K562 (cell line): Measurements from ENCODE around the gene CYTH1. TPM values are rescaled to one million over a fixed set of nuclear protein-coding genes. Genes with fewer than 3 reads are reported as not detected.

Experiments
- ATAC-seq: fragments of 200-7000 bp; cut with Tn5 transposase; 3 replicates; pipeline ENCODE4 v1.9.1; 2020; ENCODE audit warnings: moderate library complexity
- BruUV-seq: library from RNA; stranded (reverse); fragments of 400-500 nt; replicated peaks from 2 replicates; lab custom pipeline; 2021; lab: Mats Ljungman, UMichigan
- CTCF ChIA-PET: fragments of 300-600 bp; formaldehyde crosslinking; extraction: SDS; loops from one replicate; lab custom pipeline; 2021; ENCODE audit warnings: low intra/inter-chr PET ratio; lab: Yijun Ruan, JAX
- POLR2A ChIA-PET: fragments of 300-600, 350-650 bp; sonication (Branson Sonifier 250); formaldehyde crosslinking; extraction: SDS; loops from one replicate; lab custom pipeline; 2021; ENCODE audit warnings: antibody characterized with exemption, inconsistent platforms; lab: Yijun Ruan, JAX
- DNase-seq, 4 experiments: peaks; one replicate each; pipeline versions ENCODE4 v3.0.0 to v3.0.0-alpha.2; 2011 to 2018; ENCODE audit warnings: low spot score in 3 of 4, mixed read lengths in 3 of 4; ENCODE audit errors: extremely low read depth in 1 of 4
- FAIRE-seq: peaks from 2 replicates; lab custom pipeline; 2011; peaks lifted over from hg19 to GRCh38; lab: Jason Lieb, UNC
- H2AFZ ChIP-seq: 2 replicates; pipeline ENCODE4 v1.6.0; 2011; ENCODE audit warnings: low read depth, low read length, control low read depth, inconsistent platforms
- H3K27ac ChIP-seq: fragments of 200-600 bp; 3 replicates; pipeline ENCODE4 v1.8.0; 2011; ENCODE audit warnings: low read depth, mild to moderate bottlenecking, control low read depth, inconsistent platforms, low read length, moderate library complexity, mixed read lengths; ENCODE audit errors: extremely low read depth
- H3K27me3 ChIP-seq, 2 experiments: fragments of 300-600 bp in 1 of 2; 2 replicates in 1 of 2; 3 replicates in 1 of 2; pipeline versions ENCODE4 v1.6.0 to v1.8.0; 2011; ENCODE audit warnings: inconsistent platforms in 2 of 2, low read length in 2 of 2, mild to moderate bottlenecking in 1 of 2, mixed read lengths in 1 of 2, moderate library complexity in 1 of 2; ENCODE audit not compliant: control insufficient read depth in 2 of 2, insufficient read depth in 2 of 2
- H3K36me3 ChIP-seq: fragments of 300-600 bp; 3 replicates; pipeline ENCODE4 v1.8.0; 2011; ENCODE audit warnings: mild to moderate bottlenecking, low read length, inconsistent platforms; ENCODE audit not compliant: control insufficient read depth, insufficient read depth
- H3K4me1 ChIP-seq, 2 experiments: fragments of 200-600 bp in 1 of 2; replicated peaks in 1 of 2; 2 replicates in 1 of 2; 3 replicates in 1 of 2; pipeline versions ENCODE4 v1.5.1 to v1.8.0; 2011; ENCODE audit warnings: inconsistent platforms in 2 of 2, low read length in 2 of 2, mild to moderate bottlenecking in 1 of 2, mixed read lengths in 1 of 2, moderate library complexity in 1 of 2; ENCODE audit not compliant: control insufficient read depth in 2 of 2, insufficient read depth in 2 of 2
- H3K4me2 ChIP-seq: 2 replicates; pipeline ENCODE4 v1.6.1; 2011; ENCODE audit warnings: low read length, control low read depth, inconsistent platforms, mixed read lengths; ENCODE audit not compliant: insufficient read depth
- H3K4me3 ChIP-seq: fragments of 200-600 bp; sonication (generic), shearing (Covaris generic); 2 replicates; pipeline ENCODE4 v1.5.1; 2016; ENCODE audit warnings: control low read depth, inconsistent platforms
- H3K79me2 ChIP-seq: fragments of 200-600 bp; 3 replicates; pipeline ENCODE4 v1.8.0; 2011; ENCODE audit warnings: low read length, inconsistent platforms; ENCODE audit not compliant: control insufficient read depth, insufficient read depth
- H3K9ac ChIP-seq, 2 experiments: 2 replicates each; pipeline versions ENCODE4 v1.6.0 to v1.6.1; 2011; ENCODE audit warnings: low read depth in 2 of 2, low read length in 2 of 2, control low read depth in 1 of 2, inconsistent platforms in 1 of 2, mild to moderate bottlenecking in 1 of 2, mixed read lengths in 1 of 2; ENCODE audit not compliant: insufficient read depth in 1 of 2
- H3K9me1 ChIP-seq: one replicate; pipeline ENCODE4 v1.6.0; 2011; ENCODE audit warnings: inconsistent platforms, mild to moderate bottlenecking, low read length, moderate library complexity; ENCODE audit not compliant: control insufficient read depth, insufficient read depth
- H3K9me3 ChIP-seq: replicated peaks from 2 replicates; pipeline ENCODE4 v1.5.1; 2011; ENCODE audit warnings: low read depth, low read length, inconsistent platforms; ENCODE audit not compliant: control insufficient read depth, insufficient read depth
- H4K20me1 ChIP-seq: replicated peaks from 2 replicates; pipeline ENCODE4 v1.6.1; 2011; ENCODE audit warnings: low read length, inconsistent platforms, mixed read lengths; ENCODE audit not compliant: control insufficient read depth, insufficient read depth
- BDP1 ChIP-seq: IDR thresholded peaks from 3 replicates; pipeline ENCODE4 v1.6.1; 2011; ENCODE audit not compliant: insufficient read length, insufficient read depth
- C11orf30 ChIP-seq: fragments of 450-650 bp; IDR thresholded peaks from 2 replicates; pipeline ENCODE4 v1.6.1; 2016; ENCODE audit warnings: low read depth, mild to moderate bottlenecking
- CREB3 ChIP-seq: fragments of 450-650 bp; conservative IDR thresholded peaks from 2 replicates; pipeline ENCODE4 v1.6.1; 2016; ENCODE audit warnings: missing genetic modification characterization, low read depth, mild to moderate bottlenecking, missing compliant biosample characterization, moderate library complexity
- CREBBP ChIP-seq: IDR thresholded peaks from one replicate; pipeline ENCODE4 v1.6.1; 2012; ENCODE audit warnings: low read depth, mild to moderate bottlenecking, control low read depth, inconsistent platforms, low read length
- EGR1 ChIP-seq: fragments of 450-650 bp; conservative IDR thresholded peaks from 2 replicates; pipeline ENCODE4 v1.6.1; 2017; ENCODE audit warnings: mild to moderate bottlenecking
- HES1 ChIP-seq: fragments of 450-650 bp; IDR thresholded peaks from 2 replicates; pipeline ENCODE4 v1.6.1; 2016; ENCODE audit warnings: low read depth, mild to moderate bottlenecking, moderate library complexity
- MCM7 ChIP-seq, 2 experiments: fragments of 450-650 bp; IDR thresholded peaks; 2 replicates each; pipeline ENCODE4 v1.6.1; 2016 to 2018
- MTA3 ChIP-seq: fragments of 450-650 bp; formaldehyde crosslinking; IDR thresholded peaks from 2 replicates; pipeline ENCODE4 v1.6.1; 2017; ENCODE audit warnings: mild to moderate bottlenecking, borderline replicate concordance
- RBFOX2 ChIP-seq: fragments of 200-400 bp; formaldehyde crosslinking; IDR thresholded peaks from 2 replicates; pipeline ENCODE4 v1.6.1; 2017; ENCODE audit warnings: low read depth, mild to moderate bottlenecking, low read length, moderate library complexity
- RFX5 ChIP-seq: IDR thresholded peaks from 2 replicates; pipeline ENCODE4 v1.6.1; 2011; ENCODE audit warnings: low read depth, mild to moderate bottlenecking, improper control_type of control experiment, low read length
- ZFP91 ChIP-seq: sonication (generic); formaldehyde crosslinking; IDR thresholded peaks from 2 replicates; pipeline ENCODE4 v1.8.0; 2022; ENCODE audit warnings: mild to moderate bottlenecking, missing genetic modification reagents
- ZNF282 ChIP-seq: sonication (generic); formaldehyde crosslinking; IDR thresholded peaks from 2 replicates; pipeline ENCODE4 v1.8.1; 2023; ENCODE audit warnings: missing genetic modification reagents
- WGBS: fragments of 100-300 bp; shearing (Covaris generic); methylation state at CpG from one replicate; pipeline ENCODE4 v1.1.6; 2016; ENCODE audit warnings: low coverage, mixed read lengths; ENCODE audit not compliant: insufficient coverage; ENCODE audit errors: missing lambda C conversion rate; 5-methylcytosine and 5-hydroxymethylcytosine counted together
- in situ Hi-C: fragments of 300-500 bp; cut with MboI; formaldehyde crosslinking; loops from 4 replicates; pipeline ENCODE4 v1.15.0; 2018; ENCODE audit warnings: inconsistent platforms, mixed read lengths
- intact Hi-C: fragments of 100-400 bp; cut with micrococcal nuclease; formaldehyde crosslinking; loops from 2 replicates; pipeline ENCODE4 v1.14.2; 2022
- polyA plus RNA-seq, 8 experiments: library from polyadenylated mRNA; depleted of rRNA in 4 of 8; stranded (reverse) in 5 of 8; unstranded in 3 of 8; fragments of >200 nt; fragmentation: Nextera tagmentation in 2 of 8; fragmentation: Illumina TruSeq in 1 of 8; extraction: Ambion mirVana in 2 of 8; extraction: Trizol in 1 of 8; gene quantifications; 2 replicates each; pipeline versions ENCODE4 v1.2.1 to v1.2.3, GENCODE V29; 2011 to 2014; ENCODE audit warnings: inconsistent platforms in 1 of 8, missing spikeins in 1 of 8
- total RNA-seq, 7 experiments: library from RNA; depleted of rRNA in 6 of 7; stranded (reverse); fragments of >200 nt in 6 of 7; fragmentation: Illumina TruSeq in 2 of 7; extraction: Trizol in 2 of 7; gene quantifications; 2 replicates each; pipeline versions ENCODE4 v1.2.1 to v1.2.3, GENCODE V29; 2011 to 2021; ENCODE audit warnings: low replicate concordance in 1 of 7

CYTH1 gene
- total and polyA plus RNA-seq, 9 of the 15 experiments (the other 6 are each of a cell fraction or from before 2014, with no cell fraction given): 0.52 to 27.7 (median 16.8) TPM

GRCh38 chr17:78693346-78694083 is 88.6 kb downstream of the CYTH1 start:
- no peak for TF ChIP-seq CREBBP
- TF ChIP-seq MCM7 (IDR thresholded peaks at IDR 0.05): no peak
- no peak for TF ChIP-seq RBFOX2
- TF ChIP-seq ZNF282 (CRISPR knock-in tag): no peak
- no peak for TF ChIP-seq CREB3
- no peak for TF ChIP-seq HES1
- no peak for TF ChIP-seq RFX5
- TF ChIP-seq BDP1: no peak
- no peak for TF ChIP-seq ZFP91 (CRISPR knock-in tag)
- TF ChIP-seq MTA3: no peak
- TF ChIP-seq EGR1: no peak
- no peak for TF ChIP-seq C11orf30
- no peak for DNase-seq
- 64% methylated on average over 6 of the region's 8 CpGs for WGBS
- Histone ChIP-seq H3K4me3 (no peak overlapping the region), H3K4me2 (no peak overlapping the region), H3K4me1 (no peaks in the 10 kb centered on the region), H3K9me1 (no peaks in the 10 kb centered on the region), H3K27me3 (no peaks in the 10 kb centered on the region), H3K9me3 (no peaks in the 10 kb centered on the region), H4K20me1 (no peaks in the 10 kb centered on the region), H2AFZ (no peak overlapping the region), H3K36me3 (peaks cover 24% of the 10 kb centered on the region; the same call in 2 of the 3 replicates), H3K79me2 (no peaks in the 10 kb centered on the region), H3K27ac (no peak overlapping the region), H3K9ac (no peak overlapping the region)
- FAIRE-seq: no peak
- CTCF ChIA-PET: no interaction called here
- POLR2A ChIA-PET: interaction anchor here (0.7 kb wide), 1 partner anchor 115 kb away, joined by 3 read pairs; no protein-coding TSS in a partner anchor
- no TSS peak for BruUV-seq
- ATAC-seq: no peak
- intact Hi-C loops: no loop called here
- in situ Hi-C loops: no loop called here
